ENCODE measurements around the gene PACSIN2. TPM values are rescaled to one million over a fixed set of nuclear protein-coding genes. Genes with fewer than 3 reads are reported as not detected.
A peak's percentile ranks its signal among the peaks of the same experiment; 100 is the strongest.
"Not testable (repeated sequence)": the region's sequence is repeated elsewhere in the genome, so short reads cannot be mapped to it uniquely, and the experiment has no call there.

The PACSIN2 gene
- total RNA-seq, 1 donor from 2014 or later: 87.8 TPM

- H3K79me2 ChIP-seq (ENCODE audit: insufficient read depth, low read length): peaks cover 92% of the 10 kb centered on the region
- Mint-ChIP-seq H3K27me3 (ENCODE audit: low read depth, unreplicated experiment) (no peaks in the 10 kb centered on the region), H3K4me1 (ENCODE audit: low read depth, unreplicated experiment) (peaks cover 45% of the 10 kb centered on the region), H3K27ac (ENCODE audit: unreplicated experiment) (no peak overlapping the region), H3K36me3 (ENCODE audit: low read depth, unreplicated experiment) (peaks cover 18% of the 10 kb centered on the region), H3K4me3 (ENCODE audit: unreplicated experiment) (no peak overlapping the region), H3K9me3 (ENCODE audit: unreplicated experiment) (no peaks in the 10 kb centered on the region)
- H3K36me3 ChIP-seq (ENCODE audit: insufficient read depth, low read length): no peaks in the 10 kb centered on the region
- H3K27ac ChIP-seq (ENCODE audit: low read depth, low read length): no peak overlapping the region
- TF ChIP-seq EZH2 (IDR thresholded peaks at IDR 0.05; ENCODE audit: insufficient read depth, low read length) (no peak), CTCF (IDR thresholded peaks at IDR 0.05; ENCODE audit: insufficient read depth, low read depth, low read length) (no peak)
- no peaks in the 10 kb centered on the region for H3K27me3 ChIP-seq (ENCODE audit: insufficient read depth, low read length)
- H3K4me1 ChIP-seq (ENCODE audit: insufficient read depth, low read length): peaks cover 16% of the 10 kb centered on the region
- H2AFZ ChIP-seq (ENCODE audit: low read depth, low read length): no peak overlapping the region
- H3K4me3 ChIP-seq (ENCODE audit: insufficient read depth, low read depth, low read length): no peak overlapping the region
- DNase-seq (ENCODE audit: low read depth): no peak
- H4K20me1 ChIP-seq (ENCODE audit: insufficient read depth, low read length): peaks cover 67% of the 10 kb centered on the region
- no peak for FAIRE-seq
- no peaks in the 10 kb centered on the region for H3K9me3 ChIP-seq (ENCODE audit: insufficient read depth, low read depth, low read length)
- no peak overlapping the region for H3K4me2 ChIP-seq (ENCODE audit: low read length)
- no peak overlapping the region for H3K9ac ChIP-seq (ENCODE audit: low read length)
Measured at GRCh38 chr22:42955848-42956247, 59.1 kb downstream of the PACSIN2 start.

DNA sequence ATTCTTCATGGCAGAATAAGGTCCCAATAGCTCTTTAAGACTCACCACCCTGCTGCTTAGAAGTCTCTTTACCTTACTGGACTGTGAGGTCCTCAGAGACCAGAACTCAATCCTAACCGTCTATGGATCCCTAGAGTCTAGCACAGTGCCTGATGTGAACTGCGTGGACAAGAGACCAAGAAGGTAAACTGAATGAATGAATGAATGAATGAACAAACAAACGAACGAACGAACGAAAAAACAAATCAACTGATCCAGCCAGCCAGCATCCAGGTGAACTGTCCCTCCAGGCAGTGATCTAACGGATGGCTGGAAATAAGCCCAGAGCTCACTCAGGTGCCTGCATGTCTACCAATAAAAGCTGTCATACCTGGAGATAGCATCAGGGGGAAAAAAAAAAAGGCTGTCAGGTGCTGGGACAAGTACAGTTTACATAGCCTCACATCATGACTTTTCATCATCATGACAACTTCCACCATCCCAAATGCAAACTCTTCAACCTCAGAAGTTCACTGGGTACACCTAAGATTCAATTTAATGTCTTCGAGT, 59.8 kb downstream of the PACSIN2 start:
- H3K4me1 Mint-ChIP-seq (ENCODE audit: low read depth, unreplicated experiment): peaks cover 39% of the 10 kb centered on the region
- FAIRE-seq (no peak), DNase-seq (ENCODE audit: low read depth) (no peak)
- H3K27me3 ChIP-seq (ENCODE audit: insufficient read depth, low read length): no peaks in the 10 kb centered on the region
- H3K79me2 ChIP-seq (ENCODE audit: insufficient read depth, low read length): peaks cover 92% of the 10 kb centered on the region
- H3K27ac ChIP-seq (ENCODE audit: low read depth, low read length): no peak overlapping the region
- H4K20me1 ChIP-seq (ENCODE audit: insufficient read depth, low read length): peaks cover 71% of the 10 kb centered on the region
- no peaks in the 10 kb centered on the region for H3K9me3 ChIP-seq (ENCODE audit: insufficient read depth, low read depth, low read length)
- H3K4me1 ChIP-seq (ENCODE audit: insufficient read depth, low read length): peaks cover 9% of the 10 kb centered on the region
- no peaks in the 10 kb centered on the region for H3K9me3 Mint-ChIP-seq (ENCODE audit: unreplicated experiment)
- H3K9ac ChIP-seq (ENCODE audit: low read length): no peak overlapping the region
- H3K4me3 Mint-ChIP-seq (ENCODE audit: unreplicated experiment): no peak overlapping the region
- H3K27me3 Mint-ChIP-seq (ENCODE audit: low read depth, unreplicated experiment): no peaks in the 10 kb centered on the region
- H3K4me3 ChIP-seq (ENCODE audit: insufficient read depth, low read depth, low read length): no peak overlapping the region
- TF ChIP-seq CTCF (IDR thresholded peaks at IDR 0.05; ENCODE audit: insufficient read depth, low read depth, low read length): no peak
- no peak for TF ChIP-seq EZH2 (IDR thresholded peaks at IDR 0.05; ENCODE audit: insufficient read depth, low read length)
- no peak overlapping the region for H2AFZ ChIP-seq (ENCODE audit: low read depth, low read length)
- no peaks in the 10 kb centered on the region for H3K36me3 ChIP-seq (ENCODE audit: insufficient read depth, low read length)
- no peak overlapping the region for H3K4me2 ChIP-seq (ENCODE audit: low read length)
- H3K36me3 Mint-ChIP-seq (ENCODE audit: low read depth, unreplicated experiment): peaks cover 18% of the 10 kb centered on the region
- no peak overlapping the region for H3K27ac Mint-ChIP-seq (ENCODE audit: unreplicated experiment)

DNA sequence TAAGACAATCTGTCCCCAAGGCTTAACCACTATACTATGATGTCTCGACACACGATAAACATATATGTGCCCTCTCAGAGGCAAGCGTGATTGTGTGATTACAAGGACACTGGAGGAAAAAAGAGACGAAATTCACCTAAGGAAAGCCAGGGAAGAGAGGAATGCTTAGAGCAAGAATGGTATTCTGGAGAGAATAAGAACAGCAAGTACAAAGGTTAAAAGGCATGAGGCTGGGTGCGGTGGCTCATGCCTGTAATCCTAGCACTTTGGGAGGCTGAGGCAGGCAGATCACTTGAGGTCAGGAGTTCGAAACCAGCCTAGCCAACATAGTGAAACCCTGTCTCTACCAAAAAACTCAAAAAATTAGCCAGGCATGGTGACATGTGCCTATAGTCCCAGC, 61.2 kb downstream of the PACSIN2 start:
- H2AFZ ChIP-seq (ENCODE audit: low read depth, low read length); H3K9ac ChIP-seq (ENCODE audit: low read length); H3K27ac ChIP-seq (ENCODE audit: low read depth, low read length); H3K4me1 ChIP-seq (ENCODE audit: insufficient read depth, low read length); H3K4me3 Mint-ChIP-seq (ENCODE audit: unreplicated experiment); DNase-seq (ENCODE audit: low read depth); H3K27me3 ChIP-seq (ENCODE audit: insufficient read depth, low read length); H3K9me3 ChIP-seq (ENCODE audit: insufficient read depth, low read depth, low read length); H3K27me3 Mint-ChIP-seq (ENCODE audit: low read depth, unreplicated experiment); H3K36me3 ChIP-seq (ENCODE audit: insufficient read depth, low read length); H3K4me2 ChIP-seq (ENCODE audit: low read length); H3K9me3 Mint-ChIP-seq (ENCODE audit: unreplicated experiment); FAIRE-seq; H3K4me3 ChIP-seq (ENCODE audit: insufficient read depth, low read depth, low read length): not testable (repeated sequence)
- peaks cover 35% of the 10 kb centered on the region for H3K4me1 Mint-ChIP-seq (ENCODE audit: low read depth, unreplicated experiment)
- H3K27ac Mint-ChIP-seq (ENCODE audit: unreplicated experiment): peak overlapping the region; percentile 16
- H4K20me1 ChIP-seq (ENCODE audit: insufficient read depth, low read length): peaks cover 67% of the 10 kb centered on the region
- peaks cover 18% of the 10 kb centered on the region for H3K36me3 Mint-ChIP-seq (ENCODE audit: low read depth, unreplicated experiment)
- H3K79me2 ChIP-seq (ENCODE audit: insufficient read depth, low read length): peaks cover 95% of the 10 kb centered on the region

Measured in astrocyte (in vitro differentiated cells and primary cell).